HS-5 (cell line): Measurements from ENCODE around the gene EVI5.

Experiments used
- DNase-seq: peaks from one replicate; pipeline ENCODE4 v3.0.0-alpha.2; 2012; ENCODE audit warnings: low read depth

Gene EVI5

GRCh38 chr1:92483610-92484471, 301.1 kb downstream of the EVI5 start:
- DNase-seq, result no peak

GRCh38 chr1:92482665-92483609, 302.0 kb downstream of the EVI5 start:
- no peak for DNase-seq

GRCh38 chr1:92481971-92482664, 302.8 kb downstream of the EVI5 start:
- no peak for DNase-seq

GRCh38 chr1:92481599-92481925, 303.3 kb downstream of the EVI5 start:
- no peak for DNase-seq

- DNase-seq, result no peak
Measured at GRCh38 chr1:92480813-92481598, 303.9 kb downstream of the EVI5 start.

- no peak for DNase-seq
Measured at GRCh38 chr1:92480200-92480812, 304.6 kb downstream of the EVI5 start.

GRCh38 chr1:92479587-92479986, 305.3 kb downstream of the EVI5 start:
- no peak for DNase-seq

GRCh38 chr1:92478393-92478792, 306.5 kb downstream of the EVI5 start:
- DNase-seq, result no peak

- DNase-seq, result no peak
Measured at GRCh38 chr1:92476071-92476631, 308.8 kb downstream of the EVI5 start.

- DNase-seq, result no peak
Measured at GRCh38 chr1:92475029-92475428, 309.9 kb downstream of the EVI5 start.

GRCh38 chr1:92473781-92474495, 311.0 kb downstream of the EVI5 start:
- DNase-seq, result no peak

- no peak for DNase-seq
Measured at GRCh38 chr1:92470216-92470615, 314.7 kb downstream of the EVI5 start.

GRCh38 chr1:92466683-92467352, 318.1 kb downstream of the EVI5 start:
- DNase-seq, result no peak

- DNase-seq, result no peak
Measured at GRCh38 chr1:92465256-92465647, 319.7 kb downstream of the EVI5 start.

- no peak for DNase-seq
Measured at GRCh38 chr1:92464588-92465255, 320.2 kb downstream of the EVI5 start.

GRCh38 chr1:92461364-92462097, 323.4 kb downstream of the EVI5 start:
- no peak for DNase-seq

GRCh38 chr1:92459871-92460320, 325.0 kb downstream of the EVI5 start:
- DNase-seq, result no peak
